Smooth muscle cell (in vitro differentiated cells): Measurements from ENCODE around the gene RYR2. TPM values are rescaled to one million over a fixed set of nuclear protein-coding genes. Genes with fewer than 3 reads are reported as not detected.

ENCODE experiments used
- DNase-seq: peaks from one replicate; lab custom pipeline; 2025; ENCODE audit not compliant: unreplicated experiment; lab: John Stamatoyannopoulos, UW
- H2AFZ ChIP-seq: fragments of 200-600 bp; sonication (generic); 2 replicates; pipeline ENCODE4 v1.6.0; 2016; ENCODE audit warnings: antibody characterized with exemption, low read depth, mild to moderate bottlenecking
- H3F3A ChIP-seq: fragments of 200-600 bp; sonication (generic); 2 replicates; pipeline ENCODE4 v1.6.0; 2017; ENCODE audit warnings: antibody characterized with exemption, low read depth
- H3K27ac ChIP-seq: fragments of 200-600 bp; sonication (generic); 2 replicates; pipeline ENCODE4 v1.5.1; 2016; ENCODE audit warnings: low read depth, mild to moderate bottlenecking
- H3K27me3 ChIP-seq: fragments of 200-600 bp; sonication (generic); 2 replicates; pipeline ENCODE4 v1.6.1; 2016; ENCODE audit warnings: low read depth, mild to moderate bottlenecking
- H3K36me3 ChIP-seq: fragments of 200-600 bp; sonication (generic); 2 replicates; pipeline ENCODE4 v1.5.1; 2016; ENCODE audit warnings: low read depth
- H3K4me1 ChIP-seq: fragments of 200-600 bp; sonication (generic); 2 replicates; pipeline ENCODE4 v1.5.1; 2016; ENCODE audit warnings: low read depth
- H3K4me2 ChIP-seq: fragments of 200-600 bp; sonication (generic); 2 replicates; pipeline ENCODE4 v1.6.0; 2016; ENCODE audit warnings: mild to moderate bottlenecking
- H3K4me3 ChIP-seq: fragments of 200-600 bp; sonication (generic); 2 replicates; pipeline ENCODE4 v1.5.1; 2016; ENCODE audit warnings: mild to moderate bottlenecking
- H3K79me2 ChIP-seq: fragments of 200-600 bp; sonication (generic); 2 replicates; pipeline ENCODE4 v1.6.0; 2016; ENCODE audit warnings: low read depth, mild to moderate bottlenecking
- H3K9ac ChIP-seq: fragments of 200-600 bp; sonication (generic); 2 replicates; pipeline ENCODE4 v1.6.0; 2016; ENCODE audit warnings: low read depth
- H3K9me3 ChIP-seq: fragments of 200-600 bp; sonication (generic); replicated peaks from 2 replicates; pipeline ENCODE4 v1.5.1; 2016; ENCODE audit warnings: low read depth
- H4K20me1 ChIP-seq: fragments of 200-600 bp; sonication (generic); 2 replicates; pipeline ENCODE4 v1.6.0; 2016; ENCODE audit warnings: low read depth
- CTCF ChIP-seq: fragments of 200-600 bp; sonication (generic); IDR thresholded peaks from 2 replicates; pipeline ENCODE4 v1.5.1; 2017; ENCODE audit warnings: borderline replicate concordance, mild to moderate bottlenecking, antibody characterized with exemption; ENCODE audit not compliant: insufficient read depth, poor library complexity, severe bottlenecking
- whole genome bisulfite sequencing: methylation state at CpG from one replicate; pipeline ENCODE4 v1.1.7; 2016; ENCODE audit warnings: low lambda C conversion rate; 5-methylcytosine and 5-hydroxymethylcytosine counted together
- polyA plus RNA-seq: library from polyadenylated mRNA; unstranded; fragments of >200 nt; fragmentation: Nextera tagmentation; extraction: Ambion mirVana; gene quantifications from 2 replicates; pipeline ENCODE4 v1.2.1, GENCODE V29; 2016
- total RNA-seq: library from RNA; depleted of rRNA; stranded (reverse); fragments of >200 nt; gene quantifications from 2 replicates; pipeline ENCODE4 v1.2.3, GENCODE V29; 2014

Gene RYR2
- total and polyA plus RNA-seq, 2 experiments from 2014 or later, result 0.09 TPM; not detected in 1

- DNase-seq, result no peak
- Histone ChIP-seq H4K20me1 (no peaks in the 10 kb centered on the region), H3K4me3 (no peak overlapping the region), H3K4me2 (no peak overlapping the region), H3K27ac (no peak overlapping the region), H3K9me3 (no peaks in the 10 kb centered on the region), H3F3A (no peaks in the 10 kb centered on the region), H3K79me2 (no peaks in the 10 kb centered on the region), H3K9ac (no peak overlapping the region), H3K27me3 (no peaks in the 10 kb centered on the region), H3K36me3 (no peaks in the 10 kb centered on the region), H2AFZ (no peak overlapping the region), H3K4me1 (no peaks in the 10 kb centered on the region)
- TF ChIP-seq CTCF, result no peak
- WGBS, result 91% methylated on average over 25 of the region's 25 CpGs
Observed at GRCh38 chr1:237071641-237072420, 29.8 kb downstream of the RYR2 start.

GRCh38 chr1:237074371-237075117 lies 32.6 kb downstream of the RYR2 start:
- no peaks in the 10 kb centered on the region for H3F3A ChIP-seq
- no peak for DNase-seq
- TF ChIP-seq CTCF, result no peak
- no peaks in the 10 kb centered on the region for H3K27me3 ChIP-seq
- H4K20me1 ChIP-seq, result no peaks in the 10 kb centered on the region
- H3K4me1 ChIP-seq, result no peaks in the 10 kb centered on the region
- no peak overlapping the region for H3K9ac ChIP-seq
- H3K36me3 ChIP-seq, result no peaks in the 10 kb centered on the region
- no peaks in the 10 kb centered on the region for H3K79me2 ChIP-seq
- WGBS, result 85% methylated on average over 11 of the region's 11 CpGs
- no peak overlapping the region for H3K4me2 ChIP-seq
- no peak overlapping the region for H3K4me3 ChIP-seq
- H3K9me3 ChIP-seq, result no peaks in the 10 kb centered on the region
- H3K27ac ChIP-seq, result no peak overlapping the region
- H2AFZ ChIP-seq, result no peak overlapping the region

- Histone ChIP-seq H2AFZ (no peak overlapping the region), H3F3A (no peaks in the 10 kb centered on the region), H3K9ac (no peak overlapping the region), H3K79me2 (no peaks in the 10 kb centered on the region), H3K4me2 (no peak overlapping the region), H4K20me1 (no peaks in the 10 kb centered on the region), H3K27me3 (no peaks in the 10 kb centered on the region), H3K4me3 (no peak overlapping the region), H3K27ac (no peak overlapping the region), H3K36me3 (no peaks in the 10 kb centered on the region), H3K4me1 (no peaks in the 10 kb centered on the region), H3K9me3 (no peaks in the 10 kb centered on the region)
- no peak for TF ChIP-seq CTCF
- WGBS, result 79% methylated on average over 11 of the region's 11 CpGs
- DNase-seq, result no peak
Observed at GRCh38 chr1:237084341-237085077, 42.5 kb downstream of the RYR2 start.
